Measurements from ENCODE around the gene HOXC11. TPM values are rescaled to one million over a fixed set of nuclear protein-coding genes. Genes with fewer than 3 reads are reported as not detected.

Gene HOXC11
- total RNA-seq, result 1 to 10 TPM; 3.1 to 3.7 (median 3.5) TPM

DNA sequence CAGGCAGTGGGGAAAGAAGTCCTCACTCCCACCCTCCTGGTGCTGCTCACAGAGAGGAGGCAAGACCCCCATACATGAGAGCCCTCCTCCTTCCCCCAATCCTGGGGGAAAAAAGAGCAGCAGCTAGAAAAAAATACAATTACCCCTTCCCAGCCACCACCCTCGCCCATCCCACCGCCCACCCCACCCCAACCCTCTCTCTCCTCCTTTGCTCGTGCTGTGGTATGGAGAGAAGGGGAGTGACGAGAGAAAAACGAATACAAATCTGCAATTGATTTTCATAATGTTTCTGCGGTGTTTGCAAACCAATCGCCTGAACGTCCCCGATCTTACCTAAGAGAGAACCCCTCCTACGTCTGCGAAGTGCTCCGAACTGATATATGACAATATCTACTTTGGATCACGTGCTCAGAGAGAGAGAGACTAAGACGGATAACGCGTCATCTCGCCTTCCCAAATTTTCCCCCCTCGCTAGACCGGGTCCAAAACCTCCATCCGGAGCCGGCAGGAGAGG is at the start of gene HOXC11:
Gene HOXC11 (plus strand): TSS at position 405 of the 514 bp plus-strand sequence. CDS start 116 bp downstream, outside the sequence.
- Histone ChIP-seq H3K4me3 (peak within 1 kb of the TSS; percentile 65), H3K4me1 (peaks cover 53% of the 10 kb centered on the region), H3K36me3 (no peaks in the 10 kb centered on the region), H3K27me3 (peaks cover 84% of the 10 kb centered on the region), H3K27ac (peak within 1 kb of the TSS; percentile 84), H3K9me3 (no peaks in the 10 kb centered on the region)
- 8% methylated on average over 20 of the region's 21 CpGs for WGBS
- no peak for TF ChIP-seq POLR2A (IDR thresholded peaks at IDR 0.05)
- no peak for TF ChIP-seq POLR2AphosphoS5 (IDR thresholded peaks at IDR 0.05)
- TF ChIP-seq EP300 (IDR thresholded peaks at IDR 0.05), result no peak
- TF ChIP-seq, protein P1, sequence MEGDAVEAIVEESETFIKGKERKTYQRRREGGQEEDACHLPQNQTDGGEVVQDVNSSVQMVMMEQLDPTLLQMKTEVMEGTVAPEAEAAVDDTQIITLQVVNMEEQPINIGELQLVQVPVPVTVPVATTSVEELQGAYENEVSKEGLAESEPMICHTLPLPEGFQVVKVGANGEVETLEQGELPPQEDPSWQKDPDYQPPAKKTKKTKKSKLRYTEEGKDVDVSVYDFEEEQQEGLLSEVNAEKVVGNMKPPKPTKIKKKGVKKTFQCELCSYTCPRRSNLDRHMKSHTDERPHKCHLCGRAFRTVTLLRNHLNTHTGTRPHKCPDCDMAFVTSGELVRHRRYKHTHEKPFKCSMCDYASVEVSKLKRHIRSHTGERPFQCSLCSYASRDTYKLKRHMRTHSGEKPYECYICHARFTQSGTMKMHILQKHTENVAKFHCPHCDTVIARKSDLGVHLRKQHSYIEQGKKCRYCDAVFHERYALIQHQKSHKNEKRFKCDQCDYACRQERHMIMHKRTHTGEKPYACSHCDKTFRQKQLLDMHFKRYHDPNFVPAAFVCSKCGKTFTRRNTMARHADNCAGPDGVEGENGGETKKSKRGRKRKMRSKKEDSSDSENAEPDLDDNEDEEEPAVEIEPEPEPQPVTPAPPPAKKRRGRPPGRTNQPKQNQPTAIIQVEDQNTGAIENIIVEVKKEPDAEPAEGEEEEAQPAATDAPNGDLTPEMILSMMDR (IDR thresholded peaks at IDR 0.05), result no peak
- no peak for DNase-seq (ENCODE audit: low spot score in 2 of 2)

DNA sequence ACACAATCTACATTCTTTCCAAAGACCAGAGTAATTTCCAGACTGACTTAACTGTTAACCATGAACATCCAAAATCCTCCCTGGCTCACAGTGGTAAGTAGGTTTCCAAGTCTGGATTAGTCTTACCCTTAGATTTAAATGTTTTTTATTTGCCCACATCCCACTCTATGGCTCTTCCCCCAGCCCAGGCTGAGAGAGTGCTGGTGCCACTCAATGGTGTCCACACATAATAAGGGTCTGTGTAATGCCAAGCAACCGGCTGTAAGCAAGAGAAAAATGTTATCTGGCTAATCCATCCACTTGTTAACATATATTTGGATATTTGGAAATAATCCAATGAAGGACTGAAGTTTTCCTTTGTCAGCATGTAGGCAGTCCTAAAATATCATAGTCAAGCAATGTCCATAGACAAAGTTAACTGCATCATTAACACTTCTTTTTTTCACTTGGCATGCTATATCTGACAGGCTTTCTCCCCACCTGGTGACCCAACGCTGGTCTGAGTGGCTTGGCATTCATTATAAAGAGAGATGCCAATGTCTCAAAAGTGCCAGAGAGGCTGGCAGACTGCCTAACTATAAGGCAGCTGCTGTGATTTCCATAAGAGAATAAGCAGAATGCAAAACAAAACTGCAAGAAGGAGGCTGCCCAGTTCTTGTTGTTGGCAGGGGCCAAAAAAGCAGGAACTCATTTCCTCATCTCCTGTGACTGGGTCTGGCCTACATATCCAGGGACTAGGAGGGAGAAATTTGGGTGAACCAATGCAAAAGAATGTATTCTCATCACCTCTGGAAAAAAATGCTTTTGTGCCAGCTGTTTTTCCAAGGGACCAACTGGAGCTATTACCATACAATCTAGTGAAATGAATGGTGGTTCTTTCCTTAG is 48.2 kb upstream of the HOXC11 start:
- WGBS, result 37% methylated on average over 2 of the region's 2 CpGs
- no peaks in the 10 kb centered on the region for H3K36me3 ChIP-seq

DNA sequence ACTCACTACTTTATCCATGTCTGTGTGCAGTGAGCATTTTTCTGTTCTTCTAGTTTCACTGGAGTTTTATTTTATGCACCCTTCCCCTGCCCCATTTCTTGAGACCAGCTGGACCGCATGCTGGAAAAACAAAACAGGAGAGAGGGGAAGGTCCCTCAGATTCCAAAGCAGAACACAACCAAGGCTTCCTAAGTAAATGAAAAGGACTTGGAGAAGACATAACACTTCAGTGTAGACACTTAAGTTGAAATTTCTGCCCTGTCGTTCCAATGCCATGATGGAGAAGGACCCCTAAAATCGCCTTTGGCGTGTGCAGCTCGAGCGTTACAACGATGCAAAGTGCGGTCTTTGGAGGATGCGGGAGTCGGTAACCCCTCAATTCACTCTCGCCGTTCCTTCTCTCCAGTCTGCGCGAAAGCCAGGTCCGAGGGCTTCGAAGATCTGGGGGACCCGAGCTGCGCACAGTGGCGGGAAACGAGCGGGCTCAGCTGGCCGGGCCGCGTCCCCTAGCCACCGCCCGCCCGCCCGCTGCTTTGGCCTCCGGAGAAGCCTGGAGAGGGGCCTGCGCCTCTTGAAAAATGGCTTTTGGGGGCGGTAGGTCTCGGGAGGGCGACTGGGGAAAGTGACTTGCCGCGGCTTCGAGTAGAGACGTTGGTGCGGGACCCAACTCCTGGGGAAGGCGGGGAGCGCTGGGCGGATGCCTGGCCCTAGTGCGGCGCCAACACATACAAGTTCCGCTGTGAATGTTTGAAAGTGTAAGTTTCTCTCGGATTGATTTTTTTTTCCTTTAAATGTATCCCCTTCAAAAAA is 45.5 kb upstream of the HOXC11 start:
- 33% methylated on average over 27 of the region's 45 CpGs for WGBS
- H3K9me3 ChIP-seq, result no peaks in the 10 kb centered on the region
- no peaks in the 10 kb centered on the region for H3K36me3 ChIP-seq
- H3K4me1 ChIP-seq, result peaks cover 10% of the 10 kb centered on the region
- H3K4me3 ChIP-seq, result peak overlapping the region; percentile 10
- no peak for DNase-seq (ENCODE audit: low spot score in 2 of 2)
- peaks cover 94% of the 10 kb centered on the region for H3K27me3 ChIP-seq
- no peak overlapping the region for H3K27ac ChIP-seq
- TF ChIP-seq POLR2A (IDR thresholded peaks at IDR 0.05) (no peak), EP300 (IDR thresholded peaks at IDR 0.05) (no peak), POLR2AphosphoS5 (IDR thresholded peaks at IDR 0.05) (no peak)
- TF ChIP-seq, protein P1 (IDR thresholded peaks at IDR 0.05), result no peak

More for the DNA sequence above, 48.2 kb upstream of the HOXC11 start:
- Histone ChIP-seq H3K9me3 (no peaks in the 10 kb centered on the region), H3K4me3 (no peak overlapping the region), H3K27me3 (peaks cover 85% of the 10 kb centered on the region), H3K27ac (no peak overlapping the region), H3K4me1 (peaks cover 10% of the 10 kb centered on the region)
- DNase-seq (ENCODE audit: low spot score in 2 of 2), result no peak
- TF ChIP-seq, protein P1 (IDR thresholded peaks at IDR 0.05), result no peak
- TF ChIP-seq POLR2AphosphoS5 (IDR thresholded peaks at IDR 0.05) (no peak), EP300 (IDR thresholded peaks at IDR 0.05) (no peak), POLR2A (IDR thresholded peaks at IDR 0.05) (no peak)

DNA sequence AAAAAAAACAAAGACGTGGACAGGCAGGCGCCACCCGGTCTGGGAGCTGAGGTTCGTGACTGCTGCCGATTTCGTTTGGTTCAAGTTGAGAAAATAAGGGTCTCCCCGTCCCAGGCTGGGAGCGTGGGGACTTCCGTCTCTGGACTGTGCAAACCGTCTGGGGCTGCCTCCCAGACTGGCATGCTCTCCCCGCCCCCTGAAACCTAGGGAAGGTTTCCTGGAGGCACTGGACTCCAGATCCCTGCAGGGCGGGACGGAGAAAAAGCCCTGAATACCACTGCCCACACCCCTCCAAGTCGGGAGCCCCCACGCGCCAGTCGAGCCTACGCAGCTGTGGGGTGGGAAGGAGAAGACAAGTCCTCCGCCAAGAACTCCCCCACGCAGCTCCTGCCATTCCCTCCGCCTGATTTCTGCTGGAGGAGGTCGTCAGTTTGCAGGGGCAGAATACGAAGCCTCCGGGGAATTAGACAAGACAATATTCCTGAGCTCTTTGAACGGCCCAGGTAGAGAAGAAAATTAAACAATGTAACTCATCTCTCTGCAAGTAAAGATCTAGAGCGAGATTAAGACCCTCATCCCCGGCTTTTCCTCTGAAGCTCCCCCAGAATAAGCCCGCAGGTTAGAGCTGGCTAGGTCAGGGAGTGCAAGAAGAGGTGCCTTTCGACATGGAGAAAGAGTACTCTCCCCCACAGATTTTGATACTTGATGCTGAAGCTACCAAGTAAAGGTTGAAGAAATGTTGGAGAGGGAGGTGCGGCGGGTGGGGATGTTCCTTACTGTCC is 44.7 kb upstream of the HOXC11 start:
- TF ChIP-seq, protein P1 (IDR thresholded peaks at IDR 0.05), result no peak
- no peak for TF ChIP-seq POLR2AphosphoS5 (IDR thresholded peaks at IDR 0.05)
- TF ChIP-seq POLR2A (IDR thresholded peaks at IDR 0.05), result no peak
- TF ChIP-seq EP300 (IDR thresholded peaks at IDR 0.05), result no peak
- Histone ChIP-seq H3K4me1 (peaks cover 10% of the 10 kb centered on the region), H3K4me3 (peak overlapping the region; percentile 10), H3K9me3 (no peaks in the 10 kb centered on the region), H3K36me3 (no peaks in the 10 kb centered on the region), H3K27ac (no peak overlapping the region), H3K27me3 (peaks cover 97% of the 10 kb centered on the region)
- no peak for DNase-seq (ENCODE audit: low spot score in 2 of 2)
- 12% methylated on average over 28 of the region's 31 CpGs for WGBS
